HTERT RPE-1 (cell line): ENCODE data around the gene TAF6L.
"Not testable (repeated sequence)": the region's sequence is repeated elsewhere in the genome, so short reads cannot be mapped to it uniquely, and the experiment has no call there.

Experiments
- in situ Hi-C: fragments of 300-500 bp; cut with MboI; formaldehyde crosslinking; loops from 4 replicates; pipeline ENCODE4 v1.14.3; 2020; ENCODE audit warnings: low sequenced_read_pairs

TAF6L gene

GRCh38 chr11:62755086-62755615, 16.0 kb upstream of the TAF6L start:
- in situ Hi-C loops = no loop called here

GRCh38 chr11:62757846-62758788, 13.1 kb upstream of the TAF6L start:
- in situ Hi-C loops = no loop called here

GRCh38 chr11:62760867-62761227, 10.3 kb upstream of the TAF6L start:
- in situ Hi-C loops = not testable (repeated sequence)

- in situ Hi-C loops = no loop called here
Observed at GRCh38 chr11:62770778-62771143, 435 bp upstream of the TAF6L start.

- in situ Hi-C loops = no loop called here
Observed at GRCh38 chr11:62774407-62774806, 3.2 kb downstream of the TAF6L start.

- in situ Hi-C loops = no loop called here
Observed at GRCh38 chr11:62775646-62776045, 4.5 kb downstream of the TAF6L start.

- in situ Hi-C loops = no loop called here
Observed at GRCh38 chr11:62777389-62777788, 6.2 kb downstream of the TAF6L start.

GRCh38 chr11:62778441-62778840, 7.2 kb downstream of the TAF6L start:
- in situ Hi-C loops = no loop called here

GRCh38 chr11:62782753-62783152, 11.6 kb downstream of the TAF6L start:
- in situ Hi-C loops = no loop called here

- in situ Hi-C loops = no loop called here
Observed at GRCh38 chr11:62786318-62787004, 15.3 kb downstream of the TAF6L start.

GRCh38 chr11:62787005-62787759, 16.0 kb downstream of the TAF6L start, which contains the start of gene TMEM179B:
Gene TMEM179B (plus strand): TSS chr11:62787402. CDS start chr11:62787432, 30 bp downstream.
- in situ Hi-C loops = no loop called here

GRCh38 chr11:62788991-62789390, 17.8 kb downstream of the TAF6L start:
- in situ Hi-C loops = no loop called here

GRCh38 chr11:62789576-62789975, 18.4 kb downstream of the TAF6L start:
- in situ Hi-C loops = no loop called here

- in situ Hi-C loops = no loop called here
Observed at GRCh38 chr11:62791501-62792201, 20.5 kb downstream of the TAF6L start, which contains the start of gene TMEM223. Gene TMEM223 (minus strand): TSS chr11:62792006. CDS start chr11:62791994, 12 bp downstream.

- in situ Hi-C loops = no loop called here
Observed at GRCh38 chr11:62792202-62792575, 21.0 kb downstream of the TAF6L start.

- in situ Hi-C loops = no loop called here
Observed at GRCh38 chr11:62794201-62794775, 23.1 kb downstream of the TAF6L start.

GRCh38 chr11:62796281-62796680, 25.1 kb downstream of the TAF6L start:
- in situ Hi-C loops = no loop called here

GRCh38 chr11:62799486-62799885, 28.3 kb downstream of the TAF6L start:
- in situ Hi-C loops = no loop called here

- in situ Hi-C loops = no loop called here
Observed at GRCh38 chr11:62801071-62801470, 29.9 kb downstream of the TAF6L start.
